Hindlimb muscle (tissue), 1 donor: ENCODE measurements around the gene CCT2. TPM values are rescaled to one million over a fixed set of nuclear protein-coding genes. Genes with fewer than 3 reads are reported as not detected.
A peak's percentile ranks its signal among the peaks of the same experiment; 100 is the strongest.
"Not testable (repeated sequence)": the region's sequence is repeated elsewhere in the genome, so short reads cannot be mapped to it uniquely, and the experiment has no call there.

Experiments
- DNase-seq: peaks from one replicate; pipeline ENCODE4 v3.0.0-alpha.2; 2013
- polyA plus RNA-seq: library from polyadenylated mRNA; unstranded; fragments of 120-200 nt; gene quantifications from one replicate; pipeline ENCODE4 v1.2.1, GENCODE V29; 2013; ENCODE audit not compliant: insufficient read length

Gene CCT2
- polyA plus RNA-seq, 1 donor, result 174 TPM

DNA sequence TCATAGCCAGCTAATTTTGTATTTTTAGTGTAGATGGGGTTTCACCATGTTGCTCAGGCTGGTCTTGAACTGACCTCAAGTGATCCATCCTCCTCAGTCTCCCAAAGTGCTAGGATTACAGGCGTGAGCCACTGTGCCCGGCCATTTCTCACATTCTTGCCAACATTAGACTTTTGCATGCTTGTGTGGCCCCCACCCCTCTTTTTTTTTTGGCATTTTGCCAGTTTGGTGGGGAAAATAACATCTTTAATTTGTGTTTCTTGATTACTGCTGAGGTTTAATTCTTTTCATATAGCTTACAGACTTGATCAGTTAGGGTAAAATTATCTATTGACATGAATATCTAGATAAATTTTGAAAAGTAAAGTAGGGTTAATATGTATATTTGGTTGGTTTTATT, 3.8 kb downstream of the CCT2 start:
- DNase-seq, result no peak

- no peak for DNase-seq
Measured at GRCh38 chr12:69595689-69596088, 10.4 kb downstream of the CCT2 start.

DNA sequence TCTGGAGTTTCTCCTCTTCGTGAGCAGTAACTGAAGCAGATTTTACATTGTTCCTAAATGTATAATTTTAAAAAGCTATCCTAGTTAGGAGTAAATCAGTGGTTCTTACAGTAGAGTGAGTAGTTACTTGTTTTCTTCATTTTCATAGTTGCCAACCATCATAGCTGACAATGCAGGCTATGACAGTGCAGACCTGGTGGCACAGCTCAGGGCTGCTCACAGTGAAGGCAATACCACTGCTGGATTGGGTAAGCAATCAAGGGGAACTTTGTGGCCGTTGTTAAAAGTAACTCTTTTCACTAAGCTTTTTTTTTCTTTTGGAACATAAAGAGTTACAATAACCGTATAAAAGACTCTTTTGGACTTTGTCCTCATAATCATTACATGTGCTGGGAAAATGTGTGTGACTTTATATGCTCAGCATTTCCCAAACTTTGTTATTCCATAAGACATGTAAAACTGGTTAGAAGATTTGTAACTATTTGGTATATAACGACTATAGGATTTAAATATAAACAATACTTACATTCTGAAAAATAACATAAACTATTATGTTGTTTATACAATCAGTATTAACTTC, 13.0 kb downstream of the CCT2 start:
- DNase-seq, result no peak

DNA sequence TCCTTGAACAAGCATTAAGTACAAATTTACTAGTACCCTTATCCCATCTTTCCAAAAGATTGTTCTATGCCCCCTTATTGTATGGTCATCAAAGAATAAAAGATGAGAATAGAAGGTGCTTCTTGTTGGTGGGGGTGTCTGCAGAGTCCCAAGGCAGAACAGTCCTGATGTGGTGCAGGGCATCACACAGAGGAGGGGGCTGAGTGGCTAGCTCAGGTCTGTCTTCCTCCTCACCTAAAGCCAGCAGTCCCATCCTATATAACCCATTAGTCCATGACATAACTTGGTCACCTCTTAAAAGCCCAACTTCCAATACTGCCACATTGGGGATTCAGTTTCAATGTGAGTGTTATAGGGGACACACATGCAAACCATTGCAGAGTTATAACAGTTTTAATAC, 15.5 kb downstream of the CCT2 start:
- DNase-seq, result no peak

- no peak for DNase-seq
Measured at GRCh38 chr12:69601962-69602685, 16.9 kb downstream of the CCT2 start.

DNA sequence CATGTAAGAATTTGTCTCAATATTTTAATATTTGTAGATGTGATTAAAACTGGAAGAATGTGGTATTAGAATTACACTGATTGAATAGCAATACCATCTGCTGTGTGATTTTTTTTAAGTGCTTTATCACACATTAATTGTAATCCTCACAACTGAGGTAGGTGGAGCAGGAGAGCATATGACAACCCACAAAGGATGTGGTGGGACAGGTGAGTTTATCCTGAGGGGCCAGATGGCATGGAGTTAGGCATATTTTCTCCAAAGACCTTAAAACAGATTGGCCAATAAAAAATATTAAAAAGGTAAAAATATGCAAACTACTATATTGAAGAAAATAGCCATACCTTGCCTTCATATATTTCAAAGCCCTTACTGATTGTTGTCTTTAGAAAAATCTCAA, 17.7 kb downstream of the CCT2 start:
- DNase-seq, result no peak

- not testable (repeated sequence) for DNase-seq
Measured at GRCh38 chr12:69603556-69603955, 18.3 kb downstream of the CCT2 start.

DNA sequence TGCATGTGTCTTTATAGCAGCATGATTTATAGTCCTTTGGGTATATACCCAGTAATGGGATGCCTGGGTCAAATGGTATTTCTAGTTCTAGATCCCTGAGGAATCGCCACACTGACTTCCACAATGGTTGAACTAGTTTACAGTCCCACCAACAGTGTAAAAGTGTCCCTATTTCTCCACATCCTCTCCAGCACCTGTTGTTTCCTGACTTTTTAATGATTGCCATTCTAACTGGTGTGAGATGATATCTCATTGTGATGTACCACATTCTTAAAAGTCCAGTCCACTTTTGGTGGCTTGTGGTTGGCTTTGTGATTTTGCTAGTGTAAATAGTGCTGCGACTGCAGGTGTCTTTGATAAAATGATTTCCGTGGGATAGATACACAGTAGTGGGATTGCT, 19.0 kb downstream of the CCT2 start:
- not testable (repeated sequence) for DNase-seq

- no peak for DNase-seq
Measured at GRCh38 chr12:69608114-69608513, 22.9 kb downstream of the CCT2 start.

DNA sequence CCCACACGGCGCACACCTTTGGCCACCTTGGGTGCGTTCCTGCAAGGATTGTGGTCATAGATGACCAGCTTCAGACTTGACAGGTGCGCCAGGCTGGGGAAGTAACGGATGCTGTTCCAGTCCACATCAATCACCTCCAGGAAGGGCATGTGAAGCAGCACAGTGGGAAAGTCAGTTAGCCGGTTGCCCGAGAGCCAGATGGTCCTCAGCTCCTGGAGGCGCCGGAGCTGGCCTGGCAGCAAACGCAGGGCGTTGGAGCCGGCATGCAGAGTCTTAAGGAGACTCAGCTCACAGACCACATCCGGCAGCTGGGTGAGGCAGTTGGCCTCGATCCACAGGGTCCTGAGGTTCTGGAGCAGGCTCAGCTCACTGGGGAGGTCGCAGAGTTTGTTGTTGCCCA, 24.9 kb downstream of the CCT2 start:
- no peak for DNase-seq

DNA sequence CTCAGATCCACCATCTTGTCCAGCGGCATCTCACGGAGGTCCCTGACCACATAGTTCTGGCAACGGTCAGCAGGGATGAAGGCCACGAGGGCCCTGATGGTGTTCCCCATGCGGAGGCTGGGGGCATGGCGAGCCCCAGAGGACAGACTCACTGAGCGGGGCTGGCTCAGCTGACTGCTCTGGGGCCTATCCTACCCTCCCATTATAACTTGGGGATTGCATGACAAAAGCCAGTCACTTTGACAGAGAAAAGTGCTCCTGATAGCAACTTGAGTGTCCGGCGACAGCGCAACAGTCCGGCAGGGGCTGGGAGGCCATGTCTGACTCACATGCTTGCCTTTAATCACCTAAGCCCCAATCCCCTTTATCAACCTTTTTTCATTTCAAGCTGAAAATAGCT, 25.5 kb downstream of the CCT2 start, which contains the start of gene LRRC10:
Gene LRRC10 (minus strand): TSS at position 179 of the 400 bp plus-strand sequence. CDS start 69 bp downstream, at position 110.
- DNase-seq, result no peak

DNA sequence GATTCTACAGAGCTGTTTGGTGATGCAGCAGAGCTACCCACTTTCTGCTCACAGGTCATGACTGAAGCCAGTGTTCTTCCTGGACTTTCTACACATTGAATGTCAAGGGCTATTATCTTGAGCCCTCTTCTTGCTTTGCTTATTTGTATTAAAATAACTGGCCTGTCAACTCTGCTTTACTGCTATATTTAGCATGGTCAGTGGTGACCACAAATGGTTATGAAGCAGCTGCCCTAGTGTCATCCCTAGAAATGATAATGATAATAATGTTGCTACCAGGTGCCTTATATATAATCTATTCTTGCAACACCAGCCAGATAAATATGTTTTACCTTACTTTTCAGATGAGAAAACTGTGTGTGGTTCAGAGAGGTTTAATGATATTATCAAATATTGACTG, 28.1 kb downstream of the CCT2 start:
- DNase-seq, result no peak

- no peak for DNase-seq
Measured at GRCh38 chr12:69616025-69616424, 30.8 kb downstream of the CCT2 start.

DNA sequence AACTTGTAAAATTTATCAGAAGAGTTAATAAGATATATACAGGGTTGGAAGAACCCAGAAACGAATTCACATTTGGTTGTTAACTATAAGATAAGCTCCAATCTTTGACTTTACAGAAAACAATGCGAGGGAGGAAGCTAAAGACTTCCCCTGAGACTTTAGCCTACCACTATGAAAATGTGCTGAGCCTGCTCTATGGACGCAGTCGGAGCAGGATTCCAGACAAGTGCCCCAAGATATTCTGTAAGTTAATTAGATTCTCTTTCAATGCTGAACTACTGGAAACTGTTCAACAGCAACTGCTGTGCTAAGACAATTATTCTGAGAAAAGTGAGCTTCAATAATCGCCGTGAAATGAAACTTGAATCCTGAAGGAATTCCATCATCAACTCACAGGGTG, 33.8 kb downstream of the CCT2 start:
- DNase-seq, result no peak

- DNase-seq, result no peak
Measured at GRCh38 chr12:69620077-69620476, 34.8 kb downstream of the CCT2 start.

DNA sequence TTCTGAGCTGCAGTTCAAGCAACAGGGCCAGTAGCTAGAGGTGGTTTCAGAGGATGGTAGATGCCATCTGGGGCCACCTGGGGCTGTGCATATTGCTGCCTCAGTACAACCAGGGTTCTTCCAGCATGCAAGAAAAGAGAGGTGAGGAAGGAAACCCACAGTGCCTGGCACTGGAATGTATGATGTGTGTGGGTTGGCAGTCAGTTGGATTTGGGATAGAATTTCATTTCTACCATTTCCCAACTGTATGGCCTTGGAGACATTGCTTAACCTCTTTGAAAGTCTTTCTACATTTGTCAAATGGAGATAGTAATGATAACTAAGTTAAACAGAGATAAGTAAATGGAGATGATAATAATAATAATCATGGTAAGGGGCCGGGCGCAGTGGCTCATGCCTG, 35.7 kb downstream of the CCT2 start:
- DNase-seq, result no peak

DNA sequence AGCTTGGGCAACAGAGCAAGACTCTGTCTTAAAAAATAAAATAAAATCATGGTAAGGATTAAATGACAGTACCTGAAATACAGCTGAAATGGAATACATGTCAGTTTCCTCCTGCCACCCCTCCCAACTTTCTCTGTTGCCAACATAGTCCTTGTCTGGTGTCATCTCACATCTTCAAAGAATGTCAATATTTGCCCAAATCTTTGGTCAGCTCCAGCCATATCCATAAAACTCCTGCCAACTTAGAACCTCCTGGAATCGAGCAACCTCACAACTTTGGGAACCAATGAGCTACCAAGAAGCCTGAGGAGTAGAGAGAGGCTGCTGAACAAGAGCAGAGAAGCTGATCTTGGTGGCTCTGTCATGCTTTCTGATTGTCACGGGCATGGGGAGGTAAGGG, 36.3 kb downstream of the CCT2 start:
- DNase-seq, result no peak

DNA sequence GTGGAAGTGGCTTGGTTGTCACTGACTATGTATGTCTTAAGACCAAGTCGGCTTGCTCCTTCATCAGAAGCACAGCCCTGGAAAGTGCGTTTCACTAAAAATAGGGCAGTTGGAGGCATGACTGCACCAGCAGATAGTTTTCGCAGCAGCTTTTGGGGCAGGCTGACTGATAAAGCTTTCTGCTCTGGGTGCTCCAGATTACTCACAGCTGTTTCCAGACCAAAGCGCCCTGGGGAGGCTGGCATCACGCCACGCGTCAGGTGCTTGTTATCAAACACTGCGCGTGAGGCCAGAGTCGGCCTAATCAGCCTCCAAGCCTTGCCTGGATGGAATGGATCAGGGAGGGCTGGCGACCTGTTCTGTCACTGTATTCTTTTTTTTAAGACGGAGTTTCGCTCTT, 38.7 kb downstream of the CCT2 start:
- DNase-seq, result peak; percentile 7

GRCh38 chr12:69627501-69627900, 42.2 kb downstream of the CCT2 start:
- no peak for DNase-seq

GRCh38 chr12:69630191-69630590, 44.9 kb downstream of the CCT2 start:
- DNase-seq, result no peak

- DNase-seq, result no peak
Measured at GRCh38 chr12:69633061-69633460, 47.8 kb downstream of the CCT2 start.

DNA sequence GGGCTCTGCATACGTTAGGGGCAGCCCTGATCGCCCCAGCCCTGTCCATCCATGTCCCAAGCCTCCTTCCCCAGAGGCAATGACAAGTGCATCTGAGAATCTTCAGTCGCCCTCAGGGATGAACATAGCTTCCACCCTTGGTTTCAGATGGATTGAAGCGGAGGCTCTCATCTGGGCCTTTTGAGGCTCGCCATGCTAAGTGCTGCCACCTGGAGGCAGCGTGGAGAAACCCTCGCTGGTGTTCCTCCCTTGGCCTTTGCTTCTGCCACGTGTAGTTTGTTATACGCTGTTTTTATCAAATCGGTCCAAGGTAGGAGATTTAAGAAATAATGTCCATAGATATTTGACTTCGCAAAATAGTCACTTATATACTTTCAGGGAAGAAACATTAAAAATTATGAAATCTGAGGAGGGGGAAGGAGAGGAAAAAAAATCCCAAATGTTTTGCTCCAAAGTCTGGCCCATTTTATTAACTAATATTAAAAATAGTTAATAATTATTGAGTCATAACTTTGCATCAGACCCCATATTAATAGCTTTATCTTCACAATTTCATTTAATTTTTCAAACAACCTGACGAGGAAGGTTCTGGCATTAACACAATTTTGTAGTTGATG, 54.2 kb downstream of the CCT2 start:
- peak; percentile 19 for DNase-seq

- DNase-seq, result no peak
Measured at GRCh38 chr12:69641546-69641945, 56.3 kb downstream of the CCT2 start.

GRCh38 chr12:69642531-69642930, 57.3 kb downstream of the CCT2 start:
- DNase-seq, result no peak
